Measurements from ENCODE around the gene GATAD2B.

DNA sequence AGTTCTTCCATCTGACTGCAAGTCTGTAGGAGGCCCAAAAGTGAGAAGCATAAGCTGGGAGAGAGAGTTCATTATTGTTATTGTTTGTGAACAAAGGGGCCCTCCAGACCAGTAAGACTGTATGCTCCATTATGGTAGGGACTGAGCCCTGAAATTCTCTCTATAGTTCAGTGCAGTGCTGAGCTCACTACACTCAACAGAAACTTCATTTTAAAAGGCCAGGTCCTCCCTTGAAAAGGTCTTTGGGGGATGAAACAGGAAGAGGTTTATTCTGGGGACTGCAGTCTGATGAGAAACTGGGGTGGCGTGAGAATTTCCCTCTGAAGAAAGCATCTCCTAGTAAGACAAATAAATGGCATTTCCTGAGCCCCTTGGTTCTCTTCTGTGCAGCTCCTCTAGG lies 5.5 kb upstream of the GATAD2B start:
- TF ChIP-seq, protein P1, sequence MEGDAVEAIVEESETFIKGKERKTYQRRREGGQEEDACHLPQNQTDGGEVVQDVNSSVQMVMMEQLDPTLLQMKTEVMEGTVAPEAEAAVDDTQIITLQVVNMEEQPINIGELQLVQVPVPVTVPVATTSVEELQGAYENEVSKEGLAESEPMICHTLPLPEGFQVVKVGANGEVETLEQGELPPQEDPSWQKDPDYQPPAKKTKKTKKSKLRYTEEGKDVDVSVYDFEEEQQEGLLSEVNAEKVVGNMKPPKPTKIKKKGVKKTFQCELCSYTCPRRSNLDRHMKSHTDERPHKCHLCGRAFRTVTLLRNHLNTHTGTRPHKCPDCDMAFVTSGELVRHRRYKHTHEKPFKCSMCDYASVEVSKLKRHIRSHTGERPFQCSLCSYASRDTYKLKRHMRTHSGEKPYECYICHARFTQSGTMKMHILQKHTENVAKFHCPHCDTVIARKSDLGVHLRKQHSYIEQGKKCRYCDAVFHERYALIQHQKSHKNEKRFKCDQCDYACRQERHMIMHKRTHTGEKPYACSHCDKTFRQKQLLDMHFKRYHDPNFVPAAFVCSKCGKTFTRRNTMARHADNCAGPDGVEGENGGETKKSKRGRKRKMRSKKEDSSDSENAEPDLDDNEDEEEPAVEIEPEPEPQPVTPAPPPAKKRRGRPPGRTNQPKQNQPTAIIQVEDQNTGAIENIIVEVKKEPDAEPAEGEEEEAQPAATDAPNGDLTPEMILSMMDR (IDR thresholded peaks at IDR 0.05; ENCODE audit: poor library complexity), result no peak
- TF ChIP-seq EZH2 (IDR thresholded peaks at IDR 0.05; ENCODE audit: borderline replicate concordance), result no peak
- no peak for TF ChIP-seq EZH2phosphoT487 (IDR thresholded peaks at IDR 0.05; ENCODE audit: low read depth, severe bottlenecking, unreplicated experiment)

Measured in hepatocyte (in vitro differentiated cells).